NCI-H446 treated with DMSO at 0.1 percent for 48 hours (cell line): ENCODE data around the gene SIL1.

Experiments used
- DNase-seq: peaks from one replicate; lab custom pipeline; 2025; lab: John Stamatoyannopoulos, UW

SIL1 gene

DNA sequence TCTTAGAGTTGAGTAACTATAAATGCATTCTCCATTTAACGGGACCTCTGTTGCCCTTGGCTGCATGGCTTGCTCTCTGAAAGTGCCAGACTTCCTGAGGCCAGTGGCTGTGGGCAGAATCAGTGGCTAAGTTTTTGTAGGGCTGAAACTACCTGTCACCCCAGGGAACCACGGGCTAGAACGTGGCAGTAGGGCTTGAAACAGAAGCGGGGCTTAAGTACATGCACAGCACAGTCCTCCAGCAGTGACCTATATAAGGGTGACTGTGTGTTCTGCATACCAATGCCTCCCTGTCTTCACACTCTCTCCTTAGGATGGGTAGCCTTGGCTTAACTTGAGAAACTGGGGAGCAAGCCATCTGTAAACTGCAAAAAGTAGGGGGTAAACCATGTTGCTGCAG lies 279.5 kb downstream of the SIL1 start:
- DNase-seq = no peak

DNA sequence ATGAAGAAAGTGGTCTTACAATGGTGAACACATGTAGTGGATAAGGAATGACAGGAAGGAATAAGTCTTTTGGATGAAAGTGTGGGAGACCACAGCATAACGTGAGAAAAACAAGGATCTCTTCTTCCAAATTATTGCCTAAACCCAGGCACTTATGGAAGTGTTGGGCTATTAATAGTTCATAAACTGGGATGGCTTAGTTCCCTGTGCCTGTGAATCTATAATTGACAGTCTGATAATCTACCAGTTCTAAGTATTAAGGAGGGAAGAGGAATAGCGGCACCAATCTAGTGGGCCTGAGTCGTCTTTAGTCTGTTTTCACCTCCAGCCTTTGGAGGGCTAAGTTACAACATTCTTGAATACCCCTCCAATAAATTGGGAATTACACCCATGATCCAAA lies 283.8 kb downstream of the SIL1 start:
- no peak for DNase-seq

DNA sequence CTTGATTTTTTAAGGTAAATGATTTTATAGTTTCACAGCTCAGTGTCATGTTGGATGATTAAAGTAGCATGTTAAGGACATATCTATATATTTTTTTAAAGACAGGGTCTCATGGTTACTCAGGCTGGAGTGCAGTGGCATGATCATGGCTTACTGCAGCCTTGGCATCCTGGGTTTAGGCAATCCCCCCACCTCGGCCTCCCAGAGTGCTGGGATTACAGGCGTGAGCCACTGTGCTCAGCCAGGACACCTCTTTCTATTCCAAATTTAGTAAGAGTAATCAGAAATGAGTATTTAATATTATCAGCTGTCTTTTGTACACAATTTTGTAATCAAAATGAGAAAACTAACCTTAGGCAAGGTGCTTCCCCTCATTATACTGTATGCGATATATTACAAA lies 284.4 kb downstream of the SIL1 start:
- DNase-seq = no peak

DNA sequence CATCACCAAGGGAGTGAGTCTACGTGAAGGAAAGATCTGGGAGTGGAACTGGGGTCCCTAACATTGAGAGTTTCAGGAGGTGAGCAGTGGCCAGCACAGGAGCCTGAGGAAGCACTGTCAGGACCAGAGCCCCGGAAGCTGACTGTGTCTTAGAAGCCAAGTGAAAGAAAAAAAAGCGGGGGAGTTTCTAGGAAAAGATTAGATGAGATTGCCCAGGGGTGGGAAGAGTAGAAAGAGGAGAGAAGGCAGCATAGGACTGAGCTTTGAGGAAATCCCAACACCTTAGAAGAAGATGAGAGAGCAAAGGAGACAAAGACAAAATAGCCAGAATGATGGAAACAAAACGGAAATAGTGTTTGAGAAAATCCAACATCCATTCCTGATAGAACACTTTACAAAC lies 286.1 kb downstream of the SIL1 start:
- DNase-seq = no peak

DNA sequence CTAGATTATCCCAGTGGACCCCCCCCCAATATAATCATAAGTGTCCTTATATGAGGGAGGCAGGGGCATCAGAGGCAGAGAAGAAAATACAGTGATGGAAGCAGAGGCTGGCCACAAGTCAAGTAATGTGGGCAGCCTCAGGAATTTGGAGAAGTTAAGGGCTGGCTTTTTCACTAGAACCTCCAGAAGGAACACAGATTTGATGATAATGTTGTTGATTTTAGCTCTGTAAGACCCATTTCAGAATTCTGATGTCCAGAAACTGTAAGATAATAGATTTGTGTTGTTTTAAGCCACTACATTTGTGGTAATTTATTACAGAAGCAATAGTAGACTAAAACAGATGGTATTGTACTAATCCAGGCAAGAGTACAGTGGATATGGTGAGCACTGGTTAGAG lies 286.7 kb downstream of the SIL1 start:
- no peak for DNase-seq

DNA sequence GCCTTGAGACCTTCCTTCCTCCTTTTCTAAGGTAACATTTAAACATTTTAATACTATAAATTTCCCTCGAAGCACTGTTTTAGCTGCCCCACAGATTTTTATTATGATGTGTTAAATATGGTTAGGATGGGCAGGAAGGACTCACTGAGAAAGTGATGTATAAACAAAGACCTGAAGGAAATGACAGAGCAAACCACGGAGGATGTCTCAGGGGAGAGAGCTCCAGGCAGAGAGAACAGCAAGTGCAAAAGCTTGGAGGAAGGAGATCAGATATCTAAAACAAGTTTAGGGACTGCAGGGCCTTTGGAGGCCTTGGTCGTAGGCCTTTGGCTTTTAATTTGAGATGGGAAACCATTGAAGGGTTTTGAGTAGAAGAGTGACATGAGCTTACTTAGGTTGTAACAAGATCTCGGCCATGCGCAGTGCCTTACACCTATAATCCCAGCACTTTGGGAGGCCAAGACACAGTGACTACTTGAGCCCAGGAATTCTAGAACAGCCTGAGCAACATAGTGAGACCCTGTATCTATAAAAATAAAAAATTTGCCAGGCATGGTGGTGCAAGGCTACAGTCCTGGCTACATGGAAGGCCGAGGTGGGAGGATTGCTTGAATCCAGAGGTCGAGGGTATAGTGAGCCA lies 287.5 kb downstream of the SIL1 start:
- DNase-seq = no peak

DNA sequence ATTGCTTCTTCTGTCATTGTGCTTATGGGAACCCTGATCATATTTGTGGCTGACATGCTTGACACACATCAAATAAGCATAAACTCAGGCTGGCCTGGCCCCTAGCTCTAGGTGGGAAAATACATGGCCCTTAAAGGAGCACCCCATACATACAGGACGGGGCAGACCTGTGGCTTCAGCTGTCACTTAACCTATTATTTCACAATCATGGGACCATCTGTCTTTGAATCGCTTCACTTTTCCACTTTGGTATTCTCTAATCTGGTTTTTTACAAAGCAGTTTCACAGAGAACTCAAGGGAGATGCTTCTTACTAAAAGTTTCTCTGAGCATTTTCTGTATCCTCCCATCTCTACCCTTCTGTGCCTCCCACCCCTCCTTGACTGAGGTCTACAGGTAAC lies 288.4 kb downstream of the SIL1 start:
- no peak for DNase-seq

DNA sequence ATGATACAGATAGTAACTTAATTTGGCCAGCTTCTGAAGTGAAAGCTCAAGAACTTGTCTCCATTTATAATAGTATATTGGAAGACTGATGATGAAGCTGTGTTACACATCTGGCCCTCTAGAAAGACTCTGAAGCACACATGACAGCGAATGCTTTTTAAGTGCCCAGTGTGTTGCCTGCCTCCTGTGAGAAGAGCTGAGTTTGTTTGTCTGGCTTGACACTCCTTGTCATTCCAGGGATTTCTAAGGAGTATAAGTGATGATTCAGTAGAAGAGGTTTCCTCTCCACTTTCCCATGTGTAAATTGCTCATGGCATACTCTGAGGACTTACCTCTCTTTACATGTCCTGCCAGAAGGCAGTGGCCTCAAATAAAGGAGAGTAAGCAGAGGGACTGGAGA lies 292.6 kb downstream of the SIL1 start:
- DNase-seq = no peak

DNA sequence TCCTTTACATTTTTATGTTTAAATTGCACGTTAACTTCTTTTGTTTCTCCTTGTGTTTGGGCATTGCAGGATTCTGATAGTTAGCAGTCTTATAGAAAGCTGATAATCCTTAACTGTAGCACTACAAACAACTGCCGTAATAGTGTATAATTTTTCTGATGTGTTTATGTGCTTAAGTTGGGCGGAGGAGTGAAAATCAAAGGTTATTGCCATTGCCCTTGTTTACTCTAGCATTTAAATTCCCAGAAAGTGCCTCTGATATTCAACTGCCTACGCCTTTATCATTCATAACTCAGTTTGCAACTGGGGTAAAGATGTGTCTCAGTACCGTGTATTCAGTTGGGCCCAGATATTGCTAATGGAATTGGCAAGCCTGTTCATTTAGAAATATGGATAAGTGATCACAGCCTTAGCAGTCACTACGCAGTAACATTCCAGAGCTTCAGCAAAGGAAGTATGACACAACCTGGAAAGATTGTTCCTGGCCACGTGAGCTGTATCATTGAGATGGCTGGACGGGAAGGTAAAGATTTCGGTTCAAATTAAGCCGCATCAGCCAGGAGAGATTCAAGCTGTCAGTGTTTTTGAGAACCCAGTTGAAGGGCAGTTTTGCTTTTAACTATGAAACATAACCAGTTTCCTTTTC lies 294.9 kb downstream of the SIL1 start:
- DNase-seq = no peak

DNA sequence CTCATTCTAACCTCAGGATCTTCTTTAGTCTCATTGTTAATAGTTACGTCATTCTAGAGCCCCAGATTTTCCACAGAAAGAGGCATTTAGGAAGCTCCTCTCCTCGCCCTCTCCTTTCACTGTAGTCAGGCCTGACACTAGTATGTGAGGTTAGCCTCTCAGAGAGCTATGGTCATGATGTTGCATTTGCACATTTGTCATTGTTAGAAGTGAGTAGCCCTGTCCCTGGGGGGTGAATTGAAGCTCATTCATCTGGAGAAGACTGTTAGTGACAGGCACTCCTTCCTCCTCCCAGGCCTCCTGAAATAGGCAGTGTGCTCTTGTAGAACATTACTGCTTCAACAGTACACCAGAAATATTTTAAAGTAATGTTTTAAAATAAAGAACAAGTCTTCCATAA lies 296.5 kb downstream of the SIL1 start:
- DNase-seq = no peak

DNA sequence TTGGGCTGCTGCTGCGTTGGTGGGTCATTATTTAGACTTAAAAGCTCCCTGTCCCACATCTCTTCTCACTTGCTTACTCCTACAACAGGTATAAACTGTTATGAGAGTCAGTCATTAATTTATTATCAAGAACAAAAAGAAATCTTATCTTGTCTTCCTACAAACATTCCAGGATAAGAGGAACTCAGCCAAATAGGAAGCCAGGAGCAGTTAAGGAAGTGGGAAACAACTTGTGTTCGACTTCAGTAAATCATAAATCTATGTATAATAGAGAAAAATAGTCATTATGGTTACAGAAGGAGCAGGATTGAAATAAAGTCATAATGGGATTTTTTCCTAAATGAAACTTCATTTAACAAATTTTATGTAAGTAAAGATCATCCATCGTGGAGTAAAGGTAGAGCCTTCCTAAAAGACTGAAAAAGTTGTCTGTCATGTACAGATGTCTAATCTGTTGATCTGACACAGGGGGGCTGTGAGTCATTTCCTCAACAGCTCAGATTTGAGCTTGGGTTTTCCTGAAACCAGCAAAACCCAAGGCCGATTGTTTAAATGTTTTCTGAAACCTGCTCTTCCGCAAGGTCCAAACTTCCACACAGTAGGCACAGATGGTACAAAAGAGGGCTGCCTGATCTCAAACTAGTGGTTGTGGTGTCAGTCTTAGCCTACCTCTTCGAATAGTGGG lies 297.7 kb downstream of the SIL1 start:
- DNase-seq = no peak

DNA sequence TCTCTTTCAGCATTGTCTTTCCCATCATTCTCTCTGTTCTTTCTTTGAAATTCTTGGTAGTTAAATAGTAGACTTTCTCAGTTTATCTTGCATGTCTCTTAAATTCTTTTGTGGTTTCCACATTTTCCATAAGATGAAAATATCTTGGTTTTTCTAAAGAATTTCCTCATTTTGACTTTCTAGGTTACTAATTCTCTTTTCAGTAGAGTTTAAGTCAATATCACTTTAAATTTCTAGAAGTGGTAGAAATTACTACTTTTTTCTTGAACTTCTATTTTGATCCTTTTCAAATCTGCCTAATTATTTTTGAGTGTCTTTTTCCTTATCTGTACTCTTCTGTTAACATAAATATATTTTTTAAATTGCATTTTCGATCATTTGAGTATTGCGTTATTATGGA lies 299.4 kb downstream of the SIL1 start:
- DNase-seq = no peak

DNA sequence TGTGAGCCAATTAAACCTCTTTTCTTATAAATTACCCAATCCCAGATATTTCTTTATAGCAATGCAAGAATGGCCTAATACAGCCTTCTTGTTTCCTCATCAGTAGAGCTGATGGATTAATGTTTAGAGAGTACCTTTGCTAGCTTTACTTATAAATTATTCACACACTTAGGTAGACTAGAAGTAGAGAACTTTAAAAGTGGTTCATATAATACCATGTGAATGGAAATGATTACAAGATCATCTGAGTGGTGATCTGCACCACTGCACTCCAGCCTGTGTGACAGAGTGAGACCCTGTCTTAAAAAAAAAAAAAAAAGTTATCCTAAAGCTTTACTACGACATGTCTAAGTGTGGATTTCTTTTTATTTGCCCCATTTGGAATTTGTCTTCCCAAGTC lies 299.9 kb downstream of the SIL1 start:
- no peak for DNase-seq
